CD4-positive, alpha-beta T cell (primary cell): ENCODE results near the gene PID1. TPM values are rescaled to one million over a fixed set of nuclear protein-coding genes. Genes with fewer than 3 reads are reported as not detected.

Source experiments
- ATAC-seq: fragments of 200-7000 bp; cut with Tn5 transposase; one replicate; pipeline ENCODE4 v1.10.0; 2022; ENCODE audit warnings: mild to moderate bottlenecking; ENCODE audit not compliant: poor library complexity
- CTCF ChIA-PET: fragments of 350-600 bp; sonication (Branson Sonifier 250); formaldehyde crosslinking; loops from one replicate; lab custom pipeline; 2021; ENCODE audit warnings: antibody characterized with exemption, inconsistent platforms; lab: Charles Lee
- POLR2A ChIA-PET: fragments of 350-600 bp; sonication (Branson Sonifier 250); formaldehyde crosslinking; loops from one replicate; lab custom pipeline; 2021; ENCODE audit warnings: antibody characterized with exemption, inconsistent platforms; lab: Charles Lee
- DNase-seq, 14 experiments: peaks; one replicate each; pipeline ENCODE4 v3.0.0-alpha.2; 2013 to 2020; ENCODE audit warnings: mixed read lengths in 2 of 14
- H3K27ac ChIP-seq, 2 donors: one replicate each; pipeline versions ENCODE4 v1.5.1 to v1.7.0; 2013; ENCODE audit warnings: low read length in 2 of 2, low read depth in 1 of 2, mild to moderate bottlenecking in 1 of 2
- H3K27me3 ChIP-seq, 2 experiments: 1 replicate in 1 of 2; 2 replicates in 1 of 2; pipeline versions ENCODE4 v1.6.1 to v1.7.0; 2013; ENCODE audit warnings: low read length in 2 of 2, control low read depth in 1 of 2, mild to moderate bottlenecking in 1 of 2, moderate library complexity in 1 of 2; ENCODE audit not compliant: insufficient read depth in 2 of 2, control insufficient read depth in 1 of 2
- H3K36me3 ChIP-seq: one replicate; pipeline ENCODE4 v1.6.1; 2013; ENCODE audit warnings: low read length, control low read depth; ENCODE audit not compliant: insufficient read depth
- H3K4me1 ChIP-seq: one replicate; pipeline ENCODE4 v1.6.1; 2013; ENCODE audit warnings: low read length, control low read depth; ENCODE audit not compliant: insufficient read depth
- H3K4me3 ChIP-seq: one replicate; pipeline ENCODE4 v1.5.1; 2013; ENCODE audit warnings: mild to moderate bottlenecking, low read length, moderate library complexity
- H3K9me3 ChIP-seq, 2 experiments: 1 replicate in 1 of 2; 2 replicates in 1 of 2; pipeline versions ENCODE4 v1.6.1 to v1.7.0; 2013; ENCODE audit warnings: low read length in 2 of 2, mild to moderate bottlenecking in 2 of 2, control low read depth in 1 of 2, moderate library complexity in 1 of 2; ENCODE audit not compliant: control insufficient read depth in 1 of 2, insufficient read depth in 1 of 2
- H3K27ac Mint-ChIP-seq: one replicate; pipeline ENCODE4 v1.8.0; 2020; ENCODE audit warnings: mixed read lengths
- H3K27me3 Mint-ChIP-seq: one replicate; pipeline ENCODE4 v1.8.0; 2021; ENCODE audit warnings: mixed read lengths
- H3K36me3 Mint-ChIP-seq: one replicate; pipeline ENCODE4 v1.8.0; 2021; ENCODE audit warnings: low read depth, mixed read lengths
- H3K4me1 Mint-ChIP-seq: one replicate; pipeline ENCODE4 v1.8.0; 2021; ENCODE audit warnings: low read depth, mixed read lengths
- H3K4me3 Mint-ChIP-seq: one replicate; pipeline ENCODE4 v1.8.0; 2020; ENCODE audit warnings: mild to moderate bottlenecking, mixed read lengths
- H3K9me3 Mint-ChIP-seq: one replicate; pipeline ENCODE4 v1.8.0; 2020; ENCODE audit warnings: mixed read lengths
- CTCF ChIP-seq: fragments of 200-600 bp; IDR thresholded peaks from one replicate; pipeline ENCODE4 v1.8.0; 2022; ENCODE audit warnings: antibody characterized with exemption, mild to moderate bottlenecking
- intact Hi-C, 2 experiments: fragments of 100-400 bp; cut with DNase I in 1 of 2; cut with micrococcal nuclease in 1 of 2; formaldehyde crosslinking; loops; one replicate each; pipeline versions ENCODE4 v1.15.1 to v1.9.0; 2023 to 2025; cut with DNase I, micrococcal nuclease
- total RNA-seq, 174 experiments: library from RNA in 2 of 174; stranded (reverse) in 2 of 174; gene quantifications; one replicate each; pipeline ENCODE4 v1.2.3 and lab custom pipeline; 2021 to 2026

PID1 gene
- total RNA-seq, 2 experiments from 2014 or later = 0.38 to 0.53 TPM

GRCh38 chr2:229279516-229279915 is 8.4 kb upstream of the PID1 start:
- ATAC-seq (no peak), DNase-seq (no peak)
- no peak overlapping the region for H3K27ac ChIP-seq
- ChIA-PET POLR2A (no interaction called here), CTCF (no interaction called here)
- H3K27me3 ChIP-seq = no peaks in the 10 kb centered on the region
- no peaks in the 10 kb centered on the region for H3K4me1 Mint-ChIP-seq
- no peak overlapping the region for H3K27ac Mint-ChIP-seq
- H3K36me3 ChIP-seq = no peaks in the 10 kb centered on the region
- no peak for TF ChIP-seq CTCF
- no peaks in the 10 kb centered on the region for H3K4me1 ChIP-seq
- H3K9me3 Mint-ChIP-seq = no peaks in the 10 kb centered on the region
- H3K36me3 Mint-ChIP-seq = no peaks in the 10 kb centered on the region
- peaks cover 0 to 3% of the 10 kb centered on the region in 2 experiments for H3K9me3 ChIP-seq
- intact Hi-C loops = no loop called here
- H3K4me3 ChIP-seq = no peak overlapping the region
- H3K27me3 Mint-ChIP-seq = no peaks in the 10 kb centered on the region
- no peak overlapping the region for H3K4me3 Mint-ChIP-seq

GRCh38 chr2:229275506-229275905 is 4.4 kb upstream of the PID1 start:
- peaks cover 4 to 8% of the 10 kb centered on the region in 2 experiments for H3K27me3 ChIP-seq
- H3K4me1 ChIP-seq = no peaks in the 10 kb centered on the region
- no peaks in the 10 kb centered on the region for H3K4me1 Mint-ChIP-seq
- H3K9me3 Mint-ChIP-seq = no peaks in the 10 kb centered on the region
- H3K4me3 Mint-ChIP-seq = no peak overlapping the region
- intact Hi-C loops = no loop called here
- H3K36me3 ChIP-seq = no peaks in the 10 kb centered on the region
- ATAC-seq (no peak), DNase-seq (no peak)
- peaks cover 0 to 8% of the 10 kb centered on the region in 2 experiments for H3K9me3 ChIP-seq
- TF ChIP-seq CTCF = no peak
- CTCF ChIA-PET = no interaction called here
- no peak overlapping the region for H3K4me3 ChIP-seq
- H3K27ac ChIP-seq = no peak overlapping the region
- H3K36me3 Mint-ChIP-seq = no peaks in the 10 kb centered on the region
- POLR2A ChIA-PET = no interaction called here
- peaks cover 22% of the 10 kb centered on the region for H3K27me3 Mint-ChIP-seq
- H3K27ac Mint-ChIP-seq = no peak overlapping the region

GRCh38 chr2:229273723-229274338 is 2.7 kb upstream of the PID1 start:
- Mint-ChIP-seq H3K4me3 (no peak overlapping the region), H3K9me3 (no peaks in the 10 kb centered on the region), H3K4me1 (no peaks in the 10 kb centered on the region), H3K27ac (no peak overlapping the region), H3K27me3 (peaks cover 38% of the 10 kb centered on the region), H3K36me3 (no peaks in the 10 kb centered on the region)
- Histone ChIP-seq H3K4me3 (no peak overlapping the region), H3K9me3 (peaks cover 0 to 8% of the 10 kb centered on the region in 2 experiments), H3K27me3 (peaks cover 4 to 20% of the 10 kb centered on the region in 2 experiments), H3K4me1 (no peaks in the 10 kb centered on the region), H3K36me3 (no peaks in the 10 kb centered on the region), H3K27ac (no peak overlapping the region)
- POLR2A ChIA-PET = no interaction called here
- intact Hi-C loops = loop anchor here in 1 of 2 experiments (5.0 kb wide), 1 partner anchor 1382 kb away; no protein-coding TSS in a partner anchor
- ATAC-seq = no peak
- peak in 2 of 14 experiments; percentile 28 to 30 for DNase-seq
- TF ChIP-seq CTCF = peak; percentile 46
- CTCF ChIA-PET = interaction anchor here (0.7 kb wide), 1 partner anchor 241 kb away, joined by 4 read pairs; no protein-coding TSS in a partner anchor
